Caki2 (cell line): Measurements from ENCODE around the gene ABHD12B. TPM values are rescaled to one million over a fixed set of nuclear protein-coding genes. Genes with fewer than 3 reads are reported as not detected.
"Not testable (repeated sequence)": the region's sequence is repeated elsewhere in the genome, so short reads cannot be mapped to it uniquely, and the experiment has no call there.

Experiments
- DNase-seq: peaks from one replicate; pipeline ENCODE4 v3.0.0-alpha.2; 2015; ENCODE audit warnings: low read depth
- in situ Hi-C: cut with HindIII; loops from 2 replicates; pipeline ENCODE4 v1.10.0; 2016; ENCODE audit warnings: low sequenced_read_pairs, low pct_unique_long_range_greater_than_20kb, mixed read lengths
- total RNA-seq: library from RNA; depleted of rRNA; stranded (reverse); fragments of >200 nt; shearing (Covaris generic); gene quantifications from 2 replicates; pipeline ENCODE4 v1.2.3, GENCODE V29; 2014; ENCODE audit warnings: low replicate concordance

The ABHD12B gene
- total RNA-seq, 1 experiment from 2014 or later = not detected

- in situ Hi-C loops = no loop called here
Measured at GRCh38 chr14:50874757-50875156, 2.9 kb downstream of the ABHD12B start.

DNA sequence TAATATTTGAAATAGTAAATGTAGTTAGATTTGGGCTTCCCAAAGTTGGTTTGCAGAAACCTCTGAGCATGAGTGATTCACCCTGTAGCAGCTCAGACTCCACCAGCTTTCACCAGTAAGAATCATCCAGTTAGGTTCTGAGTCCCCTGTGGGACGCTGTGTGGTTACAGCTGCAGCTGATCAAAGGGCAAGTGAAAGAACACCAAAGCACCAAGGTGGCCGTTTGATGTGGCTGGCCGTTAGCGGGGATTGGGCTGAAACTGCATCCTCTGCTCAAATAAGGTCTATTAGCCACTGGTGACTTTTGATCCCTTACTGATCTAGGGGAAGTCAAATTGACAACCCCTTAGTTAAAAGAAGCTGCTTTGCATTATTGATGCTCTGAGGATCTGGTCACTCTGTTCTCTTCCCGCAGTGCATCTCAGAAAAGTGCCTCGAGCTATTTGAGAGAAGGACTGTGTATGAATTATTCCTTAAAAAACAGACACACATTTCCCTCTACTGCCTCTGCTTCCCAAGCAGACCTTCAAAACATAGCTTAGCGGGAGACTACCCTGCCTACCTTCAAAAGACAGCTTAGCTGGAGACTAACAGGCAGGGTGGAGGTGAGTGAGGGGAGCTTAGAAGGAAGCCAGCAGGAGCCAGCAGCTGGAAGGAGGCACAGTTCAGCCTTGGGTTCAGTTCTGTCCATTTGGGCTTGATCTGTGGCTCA, 3.7 kb downstream of the ABHD12B start:
- no peak for DNase-seq
- in situ Hi-C loops = no loop called here

More at GRCh38 chr14:50874757-50875156, 2.9 kb downstream of the ABHD12B start:
- DNase-seq = no peak

GRCh38 chr14:50882932-50883826, 11.3 kb downstream of the ABHD12B start:
- DNase-seq = no peak
- in situ Hi-C loops = no loop called here

DNA sequence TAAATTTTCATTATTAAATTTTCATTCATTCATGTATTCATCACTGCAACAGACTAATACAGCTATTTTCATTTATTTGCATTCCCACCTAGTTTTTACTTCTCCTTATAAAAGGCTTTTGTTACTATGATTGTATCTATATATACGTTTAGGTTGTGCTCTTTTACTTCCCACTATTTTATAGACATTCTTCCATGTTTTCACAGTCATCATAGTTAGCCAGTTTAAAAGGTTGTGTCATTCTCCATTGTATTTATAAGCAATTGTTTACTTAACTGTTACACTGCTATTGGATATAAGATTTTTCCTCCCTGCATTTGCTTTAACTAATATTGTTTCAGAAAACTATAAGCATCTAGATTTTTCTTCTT, 12.0 kb downstream of the ABHD12B start:
- no peak for DNase-seq
- in situ Hi-C loops = no loop called here

DNA sequence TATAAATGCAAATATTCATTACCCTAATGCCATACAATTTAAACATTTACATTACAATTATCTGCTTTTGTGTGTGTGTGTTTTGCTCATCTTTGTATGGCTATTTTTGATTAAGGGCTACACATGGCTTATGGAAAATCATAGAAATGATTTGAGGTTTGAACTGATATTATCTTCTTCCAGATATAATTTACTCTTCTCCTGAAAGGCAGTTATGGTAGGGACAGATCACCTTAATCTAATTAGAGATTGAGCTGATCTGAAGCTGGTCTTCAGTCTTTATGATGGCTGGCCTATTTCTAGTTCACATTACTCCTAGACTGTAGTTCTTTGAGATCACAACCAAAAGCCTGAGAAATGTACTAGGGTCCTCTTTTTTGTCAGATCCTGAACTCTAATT, 15.6 kb downstream of the ABHD12B start:
- DNase-seq = no peak
- in situ Hi-C loops = no loop called here

DNA sequence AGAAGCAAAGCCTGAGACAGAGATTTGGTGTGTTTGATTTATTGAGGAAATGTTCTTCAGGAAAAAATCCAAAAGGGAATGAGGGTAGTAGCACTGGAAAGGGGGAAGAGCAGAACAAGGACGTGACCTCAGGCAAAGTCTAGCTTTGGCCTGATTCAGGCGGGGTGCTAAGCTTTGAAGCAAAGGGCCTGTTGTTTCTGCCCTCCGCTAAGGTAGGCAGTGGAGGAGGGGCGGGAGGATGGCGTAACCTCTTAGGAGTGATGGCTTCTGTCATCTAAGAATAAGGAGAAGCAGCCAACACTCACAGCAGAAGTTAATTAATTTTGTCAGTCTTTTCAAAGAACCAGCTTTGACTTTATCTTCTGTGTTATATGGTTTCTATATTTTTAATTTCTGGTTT, 20.4 kb downstream of the ABHD12B start:
- DNase-seq = no peak
- in situ Hi-C loops = no loop called here

- DNase-seq, in situ Hi-C loops: not testable (repeated sequence)
Measured at GRCh38 chr14:50896421-50896820, 24.6 kb downstream of the ABHD12B start.

- DNase-seq, in situ Hi-C loops: not testable (repeated sequence)
Measured at GRCh38 chr14:50897005-50897404, 25.2 kb downstream of the ABHD12B start.

DNA sequence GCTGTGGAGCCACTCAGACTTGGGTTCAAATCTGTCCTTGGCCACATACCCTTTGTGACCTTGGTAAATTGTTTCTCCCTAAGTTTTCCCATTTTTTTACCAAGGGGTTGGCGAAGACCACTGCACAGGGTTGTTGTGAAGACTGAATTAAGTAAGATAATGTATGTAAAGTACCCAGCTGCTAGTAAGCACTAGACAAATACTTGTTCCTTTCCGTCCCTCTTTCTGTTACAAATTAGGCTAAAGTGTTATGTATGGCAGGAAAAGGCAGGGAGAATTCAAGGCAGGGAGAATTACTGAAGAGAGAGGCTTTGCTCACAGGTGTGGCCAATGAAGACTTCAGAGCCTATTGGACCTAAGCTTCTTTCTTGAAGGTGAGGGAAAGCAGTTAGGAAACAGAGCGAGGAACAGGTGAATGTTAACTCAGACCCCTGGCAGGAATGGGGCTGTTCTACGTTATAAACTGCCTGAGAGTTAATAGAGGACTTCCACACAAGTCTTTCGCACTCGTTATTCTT, 25.9 kb downstream of the ABHD12B start:
- in situ Hi-C loops = no loop called here
- no peak for DNase-seq

- no peak for DNase-seq
- in situ Hi-C loops = no loop called here
Measured at GRCh38 chr14:50901361-50901760, 29.5 kb downstream of the ABHD12B start.

- in situ Hi-C loops = no loop called here
- no peak for DNase-seq
Measured at GRCh38 chr14:50904719-50905118, 32.9 kb downstream of the ABHD12B start.

- no peak for DNase-seq
- in situ Hi-C loops = no loop called here
Measured at GRCh38 chr14:50906326-50907065, 34.6 kb downstream of the ABHD12B start.

DNA sequence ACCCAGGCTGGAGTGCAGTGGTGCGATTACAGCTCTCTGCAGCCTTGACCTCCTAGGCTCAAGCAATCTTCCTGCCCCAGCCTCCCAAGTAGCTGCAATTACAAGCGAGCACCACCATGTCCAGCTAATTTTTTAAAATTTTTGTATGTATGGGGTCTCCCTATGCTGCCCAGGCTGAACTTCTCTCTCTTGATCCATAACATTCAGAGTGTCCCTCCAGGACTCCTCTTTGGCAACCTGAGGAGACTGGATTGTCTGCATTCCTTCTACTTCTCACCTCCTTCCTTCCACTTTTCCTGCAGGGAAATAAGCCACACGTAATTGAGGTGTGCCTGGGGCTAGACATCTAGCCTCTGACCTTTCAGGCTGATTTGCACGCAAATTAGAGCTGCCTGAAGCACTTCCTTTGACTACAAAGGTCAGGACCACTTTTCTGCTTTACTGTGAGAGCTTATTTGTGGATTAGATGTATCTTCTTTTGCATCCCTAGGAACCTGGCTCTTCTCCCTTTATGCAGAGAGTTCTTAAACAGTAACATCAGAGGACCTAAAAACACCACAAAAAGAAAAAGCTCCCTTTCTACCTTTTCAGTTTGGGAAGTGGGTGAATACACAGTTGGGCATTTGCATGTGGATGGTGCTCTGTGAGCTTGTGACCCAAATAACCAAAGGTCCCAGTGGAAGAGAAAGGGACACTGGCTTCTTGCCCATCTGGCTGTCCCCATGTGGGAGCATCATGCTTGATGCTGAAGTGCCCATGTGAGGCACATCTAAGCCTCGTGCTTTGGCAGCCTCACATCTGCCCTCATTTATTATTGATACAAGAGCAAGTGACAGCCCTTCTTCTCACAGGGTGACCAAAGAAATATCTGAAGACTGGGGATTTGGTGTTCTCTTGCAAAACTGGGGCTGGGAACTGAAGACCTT, 38.9 kb downstream of the ABHD12B start:
- in situ Hi-C loops = no loop called here
- DNase-seq = no peak

DNA sequence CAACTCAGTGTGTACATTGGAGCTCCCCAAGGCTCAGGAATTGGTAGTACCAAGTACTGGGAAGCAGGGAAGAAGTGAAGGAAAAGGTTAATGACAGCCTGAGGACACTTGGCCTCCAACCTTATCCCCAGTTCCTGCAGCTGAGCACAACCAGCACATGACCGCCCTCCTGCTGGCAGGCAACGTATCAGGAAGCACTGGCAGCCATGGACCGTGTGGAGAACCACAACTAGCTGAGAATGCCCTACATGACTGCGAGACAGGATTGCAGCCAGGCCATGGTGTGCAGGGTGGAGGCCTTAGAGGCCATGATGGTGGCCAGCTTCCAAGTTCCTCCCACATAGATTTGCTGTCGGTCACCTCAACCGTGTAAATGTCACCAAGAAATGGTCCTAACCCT, 45.6 kb downstream of the ABHD12B start:
- DNase-seq = no peak
- in situ Hi-C loops = no loop called here

DNA sequence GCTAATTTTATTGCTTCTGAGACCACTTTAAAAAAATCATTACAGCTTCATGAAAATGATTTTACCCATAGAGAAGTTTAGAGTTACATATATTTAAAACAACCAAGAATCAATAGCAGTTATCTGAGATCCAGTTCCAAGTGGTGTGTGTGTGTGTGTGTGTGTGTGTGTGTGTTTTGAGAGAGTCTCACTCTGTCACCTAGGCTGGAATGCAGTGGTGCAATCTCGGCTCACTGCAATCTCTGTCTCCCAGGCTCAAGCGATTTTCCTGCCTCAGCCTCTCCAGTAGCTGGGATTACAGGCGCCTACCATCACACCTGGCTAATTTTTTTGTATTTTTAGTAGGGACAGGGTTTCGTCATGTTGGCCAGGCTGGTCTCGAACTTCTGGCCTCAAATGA, 47.7 kb downstream of the ABHD12B start:
- DNase-seq, in situ Hi-C loops: not testable (repeated sequence)

GRCh38 chr14:50920482-50921230, 48.8 kb downstream of the ABHD12B start:
- peak; percentile 63 for DNase-seq
- in situ Hi-C loops = no loop called here

DNA sequence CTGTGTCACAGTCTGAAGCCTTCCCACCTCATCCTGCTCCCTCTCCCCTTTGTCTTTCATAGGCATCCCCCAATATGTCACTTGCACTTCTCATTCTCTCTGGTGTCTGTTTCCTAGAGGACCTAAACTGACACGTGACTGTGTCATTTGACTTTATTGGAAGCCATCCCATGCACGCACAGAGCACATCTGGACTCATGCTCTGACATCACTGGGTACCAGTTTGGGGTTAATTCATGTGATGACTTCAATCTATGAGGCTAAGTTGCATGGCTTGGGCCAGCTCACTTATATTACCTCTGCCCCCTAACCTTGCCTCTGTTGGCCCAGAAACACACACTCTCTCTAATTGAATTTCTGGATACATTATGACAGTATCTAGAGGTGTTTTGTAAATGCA, 51.0 kb downstream of the ABHD12B start:
- DNase-seq = no peak
- in situ Hi-C loops = no loop called here
